Measurements from ENCODE around the gene DLEC1. TPM values are rescaled to one million over a fixed set of nuclear protein-coding genes. Genes with fewer than 3 reads are reported as not detected.

Gene DLEC1
- polyA plus RNA-seq, 1 donor from 2014 or later, result 0.25 TPM

DNA sequence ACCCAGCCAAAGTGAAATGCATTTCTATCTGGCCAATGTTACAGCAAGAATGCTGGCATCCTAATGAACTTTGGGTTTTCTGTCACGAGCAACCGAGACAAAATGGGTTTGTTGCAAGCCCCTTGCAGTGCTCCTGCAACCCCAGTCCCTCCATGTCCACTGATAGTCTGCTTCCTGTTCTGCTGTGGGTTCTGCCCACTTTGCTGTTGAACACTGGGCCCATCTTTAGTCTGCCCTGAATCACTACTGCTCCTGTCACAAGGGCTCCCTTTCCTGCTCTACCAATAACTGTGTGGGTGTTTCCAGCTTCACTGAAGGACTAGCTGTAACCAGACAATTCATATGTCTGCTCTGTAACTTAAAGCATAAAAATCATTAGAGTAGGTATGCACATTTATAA lies 113.6 kb downstream of the DLEC1 start:
- no peak for TF ChIP-seq TAF1 (IDR thresholded peaks at IDR 0.05; ENCODE audit: low read depth)
- no peak for TF ChIP-seq CTCF (IDR thresholded peaks at IDR 0.05; ENCODE audit: poor library complexity, severe bottlenecking)
- TF ChIP-seq EP300 (conservative IDR thresholded peaks at IDR 0.05; ENCODE audit: poor library complexity, severe bottlenecking), result no peak
- no peak for TF ChIP-seq REST (IDR thresholded peaks at IDR 0.05; ENCODE audit: borderline replicate concordance)
- no peak for TF ChIP-seq RAD21 (conservative IDR thresholded peaks at IDR 0.05)
- H3K9me3 ChIP-seq (ENCODE audit: low read length), result no peaks in the 10 kb centered on the region
- no peak overlapping the region for H3K27ac ChIP-seq (ENCODE audit: low read length)
- H3K4me3 ChIP-seq (ENCODE audit: low read length), result no peak overlapping the region
- H3K27me3 ChIP-seq (ENCODE audit: insufficient read depth, low read depth, low read length), result no peaks in the 10 kb centered on the region
- H3K4me2 ChIP-seq (ENCODE audit: low read length), result no peak overlapping the region
- H4K20me1 ChIP-seq (ENCODE audit: insufficient read depth), result no peaks in the 10 kb centered on the region
- H3F3A ChIP-seq (ENCODE audit: insufficient read depth, low read length, poor library complexity, severe bottlenecking), result no peaks in the 10 kb centered on the region
- H2AFZ ChIP-seq (ENCODE audit: low read depth, low read length), result no peak overlapping the region
- H3K9me2 ChIP-seq (ENCODE audit: insufficient read depth, low read length), result no peaks in the 10 kb centered on the region
- H3K79me2 ChIP-seq (replicated peaks; ENCODE audit: insufficient read depth, low read length), result no peaks in the 10 kb centered on the region
- H3K9ac ChIP-seq (ENCODE audit: low read length), result no peak overlapping the region
- no peaks in the 10 kb centered on the region for H3K36me3 ChIP-seq (ENCODE audit: insufficient read depth, low read length)

- H4K20me1 ChIP-seq (ENCODE audit: insufficient read depth), result no peaks in the 10 kb centered on the region
- H3K9ac ChIP-seq (ENCODE audit: low read length), result no peak overlapping the region
- H3K27ac ChIP-seq (ENCODE audit: low read length), result no peak overlapping the region
These were observed 114.2 kb downstream of the DLEC1 start for GRCh38 chr3:38153221-38153620.

More at GRCh38 chr3:38153221-38153620, 114.2 kb downstream of the DLEC1 start:
- no peaks in the 10 kb centered on the region for H3K36me3 ChIP-seq (ENCODE audit: insufficient read depth, low read length)
- no peaks in the 10 kb centered on the region for H3K9me2 ChIP-seq (ENCODE audit: insufficient read depth, low read length)
- no peaks in the 10 kb centered on the region for H3K9me3 ChIP-seq (ENCODE audit: low read length)
- H3F3A ChIP-seq (ENCODE audit: insufficient read depth, low read length, poor library complexity, severe bottlenecking), result no peaks in the 10 kb centered on the region
- no peak overlapping the region for H2AFZ ChIP-seq (ENCODE audit: low read depth, low read length)
- H3K79me2 ChIP-seq (replicated peaks; ENCODE audit: insufficient read depth, low read length), result no peaks in the 10 kb centered on the region
- no peak for TF ChIP-seq RAD21 (conservative IDR thresholded peaks at IDR 0.05)
- TF ChIP-seq MXI1 (conservative IDR thresholded peaks at IDR 0.05; ENCODE audit: poor library complexity, severe bottlenecking), result no peak
- TF ChIP-seq EP300 (conservative IDR thresholded peaks at IDR 0.05; ENCODE audit: poor library complexity, severe bottlenecking), result no peak
- no peak for TF ChIP-seq CTCF (IDR thresholded peaks at IDR 0.05; ENCODE audit: poor library complexity, severe bottlenecking)
- no peak overlapping the region for H3K4me3 ChIP-seq (ENCODE audit: low read length)
- no peak overlapping the region for H3K4me2 ChIP-seq (ENCODE audit: low read length)
- no peaks in the 10 kb centered on the region for H3K27me3 ChIP-seq (ENCODE audit: insufficient read depth, low read depth, low read length)
